Body of pancreas (tissue), 4 donors: ENCODE results near the gene EXOSC7.

ENCODE experiments used
- CTCF ChIP-seq, 7 experiments: fragments of 450-650 bp in 4 of 7; fragments of 200-600 bp in 3 of 7; sonication (generic) in 3 of 7; IDR thresholded peaks; one replicate each; pipeline ENCODE4 v1.5.1; 2016 to 2019; ENCODE audit warnings: antibody characterized with exemption in 7 of 7
- POLR2A ChIP-seq, 3 donors: fragments of 450-650 bp; IDR thresholded peaks; one replicate each; pipeline ENCODE4 v1.6.1; 2016; ENCODE audit warnings: antibody characterized with exemption in 3 of 3, mild to moderate bottlenecking in 2 of 3

GRCh38 chr3:44966795-44967278 lies 9.2 kb upstream of the EXOSC7 start:
- no peak for TF ChIP-seq POLR2A (IDR thresholded peaks at IDR 0.05)
- no peak for TF ChIP-seq CTCF (IDR thresholded peaks at IDR 0.05)
